GM13977 (cell line): ENCODE measurements around the gene NCAM1.

Source experiments
- DNase-seq: peaks from one replicate; pipeline ENCODE4 v3.0.0; 2012; ENCODE audit warnings: low spot score
- CTCF ChIP-seq: IDR thresholded peaks from 2 replicates; pipeline ENCODE4 v1.5.1; 2012; ENCODE audit warnings: mild to moderate bottlenecking, control low read depth; ENCODE audit not compliant: insufficient read depth; ENCODE audit errors: extremely low read depth, missing control alignments
- in situ Hi-C: fragments of 300-500 bp; cut with MboI; formaldehyde crosslinking; loops from one replicate; pipeline ENCODE4 v1.12.0; 2022; ENCODE audit warnings: low sequenced_read_pairs, low pct_unique_long_range_greater_than_20kb, mixed read lengths, inconsistent platforms; ENCODE audit not compliant: unreplicated experiment

The NCAM1 gene

GRCh38 chr11:112932593-112932992 is 28.6 kb upstream of the NCAM1 start:
- no peak for DNase-seq
- TF ChIP-seq CTCF = no peak
- in situ Hi-C loops = no loop called here

GRCh38 chr11:112933970-112934369 is 27.2 kb upstream of the NCAM1 start:
- DNase-seq = no peak
- in situ Hi-C loops = no loop called here
- no peak for TF ChIP-seq CTCF

- no peak for DNase-seq
- in situ Hi-C loops = no loop called here
- TF ChIP-seq CTCF = no peak
These were observed 20.1 kb upstream of the NCAM1 start for GRCh38 chr11:112941104-112941503.

GRCh38 chr11:112942966-112943643 is 18.1 kb upstream of the NCAM1 start:
- in situ Hi-C loops = no loop called here
- TF ChIP-seq CTCF = no peak
- no peak for DNase-seq

- in situ Hi-C loops = no loop called here
- DNase-seq = no peak
- TF ChIP-seq CTCF = no peak
These were observed 14.4 kb upstream of the NCAM1 start for GRCh38 chr11:112946866-112947265.

GRCh38 chr11:112949781-112950575 is 11.2 kb upstream of the NCAM1 start:
- no peak for TF ChIP-seq CTCF
- in situ Hi-C loops = no loop called here
- DNase-seq = no peak
